GM19023 (cell line): ENCODE data around the gene PDE4D.

Experiments used
- ATAC-seq: cut with Tn5 transposase; IDR thresholded peaks from one replicate; pipeline ENCODE4 v1.9.1; 2021; ENCODE audit warnings: mild to moderate bottlenecking, moderate library complexity; ENCODE audit not compliant: unreplicated experiment

PDE4D gene

DNA sequence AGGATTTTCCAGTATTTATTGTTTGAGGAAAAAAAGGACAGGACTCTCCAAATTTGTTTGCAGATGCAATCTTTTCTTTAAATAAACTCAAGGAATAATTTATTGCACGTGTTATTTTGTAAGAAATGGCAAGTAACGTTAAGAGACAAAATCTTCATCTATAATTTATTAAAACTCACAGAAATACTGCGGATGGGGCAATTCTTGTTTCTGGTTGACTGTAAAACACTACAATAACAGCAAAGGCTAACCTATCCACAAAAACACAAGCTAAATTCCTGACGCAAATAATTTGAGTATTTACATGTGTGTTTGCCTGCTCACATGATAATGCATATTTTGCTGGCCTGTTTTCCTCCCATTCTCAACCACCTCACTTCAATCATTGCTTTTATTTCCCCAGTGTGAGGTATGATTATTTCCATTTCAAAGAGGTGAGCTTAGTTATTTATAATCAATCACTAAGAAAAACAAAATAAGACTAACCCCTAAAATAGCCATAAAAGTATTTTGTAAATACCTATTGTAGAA, 619.4 kb downstream of the PDE4D start:
- ATAC-seq: no peak

DNA sequence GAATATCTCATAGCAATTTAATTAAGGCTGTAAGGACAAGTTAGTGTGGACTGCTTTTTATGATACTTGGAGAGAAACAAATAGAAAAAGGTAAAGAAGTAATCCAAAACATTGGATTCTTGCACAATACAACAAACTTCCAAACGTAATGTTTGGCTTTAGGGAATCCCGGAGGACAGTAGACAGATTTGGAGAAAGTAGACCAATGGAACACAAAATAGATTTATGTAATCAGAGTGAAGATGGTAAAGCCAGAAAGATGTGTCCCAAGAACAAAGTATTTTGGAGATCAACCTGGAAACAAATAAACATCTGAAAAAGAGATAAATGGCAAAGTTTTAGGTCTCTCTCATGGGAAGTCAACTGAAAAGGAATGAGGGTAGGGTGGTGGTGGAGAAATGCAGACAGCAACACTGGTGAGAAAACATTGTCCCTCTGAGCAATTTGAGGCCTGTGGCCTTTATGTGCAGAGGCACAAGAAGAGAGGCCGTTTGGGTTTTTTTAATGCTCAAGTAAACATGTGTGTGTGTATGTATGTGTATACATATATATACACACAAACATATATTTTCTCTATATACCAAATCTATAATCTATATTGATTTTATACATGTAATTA, 620.6 kb downstream of the PDE4D start:
- ATAC-seq: no peak

DNA sequence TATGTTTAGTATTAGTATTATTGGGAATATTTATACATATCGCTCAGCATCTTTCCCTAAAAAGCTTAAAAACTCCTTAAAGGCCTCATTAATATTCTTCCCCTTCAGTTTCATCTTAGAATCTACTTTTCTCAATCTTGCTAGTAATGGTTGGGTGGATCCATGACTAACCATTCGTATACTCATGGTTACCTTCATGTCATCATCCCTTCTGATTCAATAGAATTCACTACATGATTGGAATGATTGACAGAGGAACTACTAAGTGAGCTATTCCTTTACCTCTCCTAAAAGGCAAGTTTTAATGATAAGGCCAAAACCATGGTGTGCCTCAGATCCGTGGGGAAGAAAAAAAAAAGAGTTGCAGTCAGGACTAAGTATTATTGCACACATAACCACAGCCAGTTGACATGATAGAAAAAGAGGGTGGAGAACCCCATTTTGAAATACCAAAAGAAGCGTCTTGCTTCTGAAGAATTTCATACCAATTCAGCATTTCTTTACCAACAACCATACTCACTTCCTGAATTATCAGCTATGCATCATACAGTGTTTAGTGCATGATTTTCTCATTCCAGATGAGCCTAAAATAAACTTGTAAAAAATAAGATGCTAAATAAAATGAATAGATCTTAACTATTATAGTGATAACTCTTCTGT, 624.6 kb downstream of the PDE4D start:
- ATAC-seq: no peak

DNA sequence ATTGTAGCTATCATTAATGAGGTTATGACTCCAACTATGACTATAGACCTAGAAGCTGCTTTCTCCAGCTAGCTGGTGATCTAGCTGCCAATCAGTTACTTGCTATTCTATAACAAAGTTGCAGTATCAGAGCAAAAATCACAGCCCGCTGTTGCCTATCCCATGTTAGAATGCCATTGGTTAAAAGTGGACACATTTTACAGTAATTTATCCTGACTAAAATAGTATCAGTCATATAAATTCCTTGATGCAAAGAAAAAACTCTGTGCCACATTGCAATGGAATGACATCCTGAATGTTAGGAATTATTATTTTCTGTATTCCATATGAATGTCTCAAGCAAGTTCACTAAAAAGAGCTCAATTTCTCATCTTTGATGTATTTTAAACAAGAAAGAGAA, 626.5 kb downstream of the PDE4D start:
- no peak for ATAC-seq

DNA sequence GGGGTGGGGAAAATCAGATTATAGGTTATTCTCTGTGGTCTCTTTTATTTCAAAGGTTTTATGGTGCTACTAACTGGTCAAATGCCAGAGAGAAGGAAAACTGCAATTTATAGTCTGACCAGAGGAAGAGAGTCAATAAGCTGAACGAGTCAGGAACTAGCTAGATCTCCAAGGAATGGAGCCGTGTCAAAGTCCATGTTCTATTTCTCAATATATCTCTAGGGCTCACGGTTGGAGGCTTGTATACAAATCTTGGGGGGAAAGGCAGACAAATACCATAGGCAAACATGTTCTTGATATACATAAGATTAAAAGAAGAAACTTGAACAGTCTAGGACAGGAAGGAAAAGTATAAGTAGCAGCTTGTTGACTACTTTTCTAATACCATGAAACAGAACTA, 627.1 kb downstream of the PDE4D start:
- no peak for ATAC-seq

DNA sequence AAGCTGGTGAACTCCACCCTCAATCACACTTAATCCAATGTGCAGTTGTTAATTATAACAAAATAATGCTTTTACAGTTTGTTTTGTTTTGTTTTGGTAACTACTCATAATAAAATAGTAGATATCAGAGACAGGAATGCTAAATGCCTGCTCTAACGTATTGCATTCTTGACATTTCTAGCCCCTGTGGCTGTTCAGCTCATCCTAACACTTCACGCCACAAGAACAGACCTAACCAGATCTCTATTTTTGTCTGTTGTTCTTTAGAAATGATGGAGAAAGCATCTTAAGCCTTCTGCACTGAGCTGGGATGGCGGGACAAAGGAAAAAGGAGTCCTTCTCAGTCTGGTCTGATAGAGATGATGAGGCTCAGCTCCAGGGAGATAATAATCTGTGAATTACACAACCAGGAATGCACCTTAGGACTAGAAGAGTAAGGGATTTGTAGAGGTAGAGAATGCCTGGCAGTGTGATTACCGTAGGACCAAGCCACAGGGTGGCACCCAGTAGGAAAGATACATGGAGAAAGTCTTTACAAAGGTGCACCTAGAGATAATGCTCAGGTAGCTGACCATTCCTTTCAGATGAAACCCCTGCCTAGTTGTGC, 628.8 kb downstream of the PDE4D start:
- no peak for ATAC-seq

DNA sequence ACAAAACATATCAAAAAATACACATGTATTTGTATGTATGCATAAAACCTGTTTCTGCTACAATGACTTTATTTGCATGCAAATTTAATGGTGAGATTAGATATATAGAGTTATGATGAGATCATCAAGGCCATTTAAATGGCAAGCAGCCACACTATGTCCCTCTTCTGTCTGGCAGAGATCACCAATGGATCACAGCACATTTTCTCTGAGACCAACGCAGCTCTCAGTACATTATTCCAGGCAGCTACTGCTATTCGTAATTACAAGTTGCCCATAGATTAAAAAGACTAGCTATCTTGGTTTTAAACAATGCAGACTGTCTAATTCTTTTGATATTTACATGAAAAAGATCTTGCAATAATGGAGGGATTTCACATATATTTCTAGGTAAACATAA, 629.5 kb downstream of the PDE4D start:
- ATAC-seq: no peak

DNA sequence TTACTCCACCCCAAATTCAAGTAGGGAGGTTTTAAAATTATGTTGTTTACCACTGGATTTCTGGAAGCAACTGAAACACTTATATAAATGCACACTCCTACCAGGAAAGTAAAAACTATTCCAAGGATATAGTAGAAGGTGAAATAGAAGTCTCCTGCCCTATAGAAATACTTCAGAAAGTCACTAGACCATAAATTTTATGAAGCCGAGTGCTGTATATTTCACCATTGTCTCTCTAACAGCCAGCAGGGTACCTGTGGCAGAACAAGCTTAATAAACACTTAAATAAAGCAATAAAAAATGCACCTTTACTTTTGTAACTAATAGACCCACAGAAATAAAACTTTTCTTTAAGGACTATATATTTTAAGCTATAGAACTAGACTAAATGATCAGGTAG, 631.6 kb downstream of the PDE4D start:
- ATAC-seq: no peak

DNA sequence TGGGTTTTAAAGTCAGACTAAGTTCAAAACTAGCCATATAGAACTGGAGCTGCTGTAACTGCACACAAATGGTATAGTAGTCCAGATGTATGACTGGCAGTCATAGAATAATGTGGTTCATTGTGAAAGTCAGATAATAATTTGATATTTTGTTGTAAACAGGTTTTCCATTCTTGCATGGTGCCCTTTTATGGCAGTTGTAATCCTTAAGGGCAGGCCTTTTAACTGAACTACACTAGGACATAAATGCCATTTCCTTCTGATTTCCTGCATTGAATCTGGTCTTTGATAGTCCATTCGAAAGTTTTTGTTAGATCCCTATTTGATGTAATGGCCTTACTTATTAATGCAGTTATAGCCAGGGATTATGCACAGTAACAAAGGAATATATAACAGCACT, 632.6 kb downstream of the PDE4D start:
- no peak for ATAC-seq

DNA sequence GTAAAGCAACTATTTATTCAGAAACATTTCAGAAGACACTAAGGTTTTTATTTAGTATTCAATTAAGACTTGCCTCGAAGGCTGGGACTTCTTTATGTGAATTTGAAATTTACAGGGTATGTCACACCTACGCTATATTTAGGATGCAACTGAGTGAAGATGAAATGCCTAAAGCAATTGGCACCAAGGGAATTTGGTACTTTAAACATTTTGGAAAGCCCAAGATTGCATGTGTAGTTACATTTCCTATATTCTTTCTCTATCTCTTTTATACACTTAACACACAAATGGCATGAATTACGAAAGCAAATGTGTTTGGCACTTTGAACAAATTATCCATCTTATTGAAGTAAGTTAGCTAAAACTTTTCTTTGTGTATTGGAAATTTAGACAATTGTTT, 633.3 kb downstream of the PDE4D start:
- ATAC-seq: no peak

DNA sequence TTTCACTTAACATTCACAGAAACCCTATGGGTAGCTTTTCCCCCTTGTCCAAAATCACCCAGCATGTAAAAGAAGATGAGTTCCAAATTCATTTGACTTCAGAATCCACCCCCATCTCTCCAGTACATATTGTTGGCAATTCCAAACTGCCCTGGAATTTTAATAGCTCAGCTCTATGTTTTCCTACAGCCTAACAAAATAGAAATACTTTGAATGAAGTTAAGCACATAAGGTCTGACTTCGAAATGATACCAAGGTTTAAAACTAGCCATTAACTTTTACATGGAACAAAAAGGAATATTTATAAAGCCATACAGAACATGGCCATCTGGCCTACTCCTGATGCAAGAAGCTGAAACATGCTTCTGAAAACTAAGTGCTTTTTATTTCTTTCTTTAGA, 634.3 kb downstream of the PDE4D start:
- no peak for ATAC-seq

DNA sequence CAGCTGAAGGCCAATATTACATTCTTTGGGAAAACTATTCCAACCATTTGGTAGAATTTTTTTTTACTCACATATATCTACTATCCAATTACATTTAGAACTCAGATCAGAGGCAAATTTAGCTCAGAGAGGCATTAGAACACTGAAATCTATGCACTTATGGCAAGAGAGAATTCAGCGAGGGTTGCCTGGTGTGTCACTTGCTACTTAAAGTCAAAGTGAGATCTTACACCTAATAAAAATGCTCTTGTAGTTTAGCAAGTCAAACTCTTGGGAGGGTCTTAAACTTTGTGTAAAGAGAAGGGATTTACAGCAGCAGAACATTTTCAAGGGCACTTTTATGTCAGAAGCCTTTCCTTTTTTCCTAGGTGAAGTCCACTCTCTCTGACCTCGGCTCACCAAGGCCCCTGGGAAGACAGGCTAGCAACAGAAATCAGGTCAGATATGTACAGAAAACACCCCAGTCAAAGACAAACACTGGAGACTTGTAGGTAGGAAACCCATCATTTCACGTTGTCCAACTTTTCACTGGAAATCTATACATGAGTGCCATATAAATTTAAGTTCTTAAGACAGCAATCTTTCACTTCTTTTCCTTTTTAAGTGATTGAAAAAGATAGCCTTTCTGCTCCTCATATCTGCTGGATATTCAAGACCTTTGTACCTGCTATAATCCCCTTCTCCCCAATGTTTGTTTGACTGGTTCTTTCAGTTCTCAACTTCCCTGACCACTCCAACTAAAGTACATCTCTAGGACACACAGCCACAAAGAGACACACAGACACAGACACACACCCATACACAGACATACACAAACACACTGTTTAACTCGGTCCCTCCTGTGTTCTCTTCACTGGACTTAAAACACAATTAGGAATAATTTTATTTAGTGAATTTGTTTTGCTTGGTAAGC, 635.8 kb downstream of the PDE4D start:
- no peak for ATAC-seq

DNA sequence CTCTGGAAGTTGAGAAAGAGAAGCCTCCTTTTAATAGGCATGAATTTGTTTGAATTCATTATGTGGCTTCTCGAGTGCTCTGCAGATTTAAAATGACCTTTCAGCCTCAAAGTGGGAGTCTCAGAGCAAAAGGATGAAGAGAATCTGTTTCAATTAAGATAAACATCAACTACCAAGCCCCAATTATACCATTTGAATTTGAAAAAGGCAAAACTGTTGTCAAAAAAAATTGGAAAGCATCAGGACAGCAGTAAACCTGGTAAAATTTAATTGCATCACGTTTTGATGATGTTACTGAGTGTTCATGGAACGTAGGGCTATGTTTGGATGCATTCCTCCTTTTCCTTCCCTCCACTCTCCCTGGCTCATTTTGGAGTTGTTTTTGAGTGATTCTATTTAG, 637.2 kb downstream of the PDE4D start:
- ATAC-seq: no peak

DNA sequence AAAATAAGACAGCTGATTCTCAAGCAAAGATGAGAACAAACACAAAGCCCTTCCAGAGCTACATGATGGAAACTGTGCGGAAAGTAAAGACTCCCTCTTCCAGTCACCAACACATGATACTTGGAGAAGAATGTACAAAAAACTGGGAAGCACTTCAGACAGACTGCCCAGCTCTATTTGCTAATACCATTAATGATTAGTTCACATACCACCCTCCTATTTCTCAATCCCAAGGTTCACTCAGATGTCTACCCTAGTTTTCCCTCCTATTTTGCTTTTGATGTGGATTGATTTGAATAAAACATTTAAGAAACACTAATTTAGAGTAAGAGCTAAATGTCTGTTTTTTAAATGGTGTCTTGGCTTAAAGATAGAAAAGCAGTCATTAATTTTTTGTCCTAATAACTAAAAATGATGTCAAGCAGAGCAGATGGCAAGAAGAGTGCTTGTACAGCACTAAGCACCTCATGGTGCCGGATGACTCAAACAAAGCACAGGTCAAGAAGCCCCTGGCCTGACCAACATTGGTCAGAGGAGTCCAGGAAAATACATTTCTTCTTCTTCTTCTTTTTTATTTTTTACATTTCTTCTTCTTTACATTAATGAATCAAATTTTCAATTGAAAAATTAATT, 639.4 kb downstream of the PDE4D start:
- ATAC-seq: no peak

DNA sequence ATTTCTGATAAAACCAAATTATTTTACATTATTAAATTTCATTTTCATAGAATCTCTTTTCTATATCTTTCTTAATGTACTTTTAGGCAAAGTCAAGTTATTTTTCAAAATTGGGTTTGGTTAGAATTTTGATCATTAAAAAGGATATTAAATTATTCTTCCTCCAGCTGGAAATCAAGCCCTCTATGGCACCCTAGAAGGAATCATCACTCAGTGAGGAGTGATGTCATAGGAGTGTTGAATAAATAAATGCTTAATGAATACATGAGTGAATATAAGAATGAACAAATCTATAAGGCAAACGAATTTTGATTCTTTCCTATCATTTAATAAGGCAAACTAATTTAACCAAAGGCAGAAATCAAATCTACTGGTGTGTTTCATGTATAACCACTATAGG, 639.9 kb downstream of the PDE4D start:
- no peak for ATAC-seq

DNA sequence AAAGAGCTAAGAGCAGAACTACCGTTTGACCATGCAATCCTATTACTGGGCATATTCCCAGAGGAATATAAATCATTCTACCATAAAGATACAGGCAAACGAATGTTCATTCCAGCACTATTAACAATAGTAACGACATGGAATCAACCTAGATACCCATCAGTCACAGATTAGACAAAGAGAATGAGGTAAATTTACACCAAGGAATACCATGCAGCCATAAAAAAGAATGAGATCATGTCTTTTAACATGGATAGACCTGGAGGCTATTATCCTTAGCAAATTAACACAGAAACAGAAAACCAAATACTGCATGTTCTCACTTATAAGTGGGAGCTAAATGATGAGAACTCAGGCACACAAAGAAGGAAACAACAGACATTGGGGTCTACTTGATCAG, 641.9 kb downstream of the PDE4D start:
- no peak for ATAC-seq

DNA sequence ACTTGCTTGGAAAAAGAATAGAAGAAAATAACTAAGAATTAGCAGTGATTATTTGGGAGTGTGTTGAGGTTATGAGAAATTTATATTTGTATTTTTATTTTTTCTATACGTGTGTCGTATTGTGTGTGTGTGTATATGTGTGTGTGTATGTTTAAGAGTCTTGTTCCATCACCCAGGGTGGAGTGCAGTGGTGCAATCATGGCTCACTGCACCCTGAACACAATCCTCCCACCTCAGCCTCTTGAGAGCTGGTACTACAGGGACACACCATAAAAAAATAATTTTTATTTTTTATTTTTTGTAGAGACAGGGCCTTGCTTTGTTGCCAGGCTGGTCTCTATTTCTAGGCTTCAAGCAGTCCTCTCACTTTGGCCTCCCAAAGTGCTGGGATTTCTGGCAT, 643.8 kb downstream of the PDE4D start:
- no peak for ATAC-seq

DNA sequence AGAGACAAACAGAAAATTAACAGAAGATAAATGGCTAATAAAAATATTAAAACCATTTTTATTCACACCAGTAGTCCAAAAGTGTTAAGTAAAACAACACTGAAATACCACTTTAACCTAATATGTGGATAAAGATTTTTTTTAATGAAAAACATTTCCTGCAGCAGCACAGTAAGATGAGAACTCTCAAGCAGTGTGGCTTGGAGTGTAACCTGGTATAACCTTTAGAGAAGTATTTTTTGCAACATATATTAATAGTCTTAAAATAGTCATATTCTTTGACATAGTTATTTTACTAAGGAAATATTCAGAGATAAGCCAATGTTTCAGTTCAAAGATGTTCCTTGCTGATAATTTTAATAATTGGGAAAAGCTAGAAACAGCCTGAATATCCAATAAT, 644.4 kb downstream of the PDE4D start:
- no peak for ATAC-seq

DNA sequence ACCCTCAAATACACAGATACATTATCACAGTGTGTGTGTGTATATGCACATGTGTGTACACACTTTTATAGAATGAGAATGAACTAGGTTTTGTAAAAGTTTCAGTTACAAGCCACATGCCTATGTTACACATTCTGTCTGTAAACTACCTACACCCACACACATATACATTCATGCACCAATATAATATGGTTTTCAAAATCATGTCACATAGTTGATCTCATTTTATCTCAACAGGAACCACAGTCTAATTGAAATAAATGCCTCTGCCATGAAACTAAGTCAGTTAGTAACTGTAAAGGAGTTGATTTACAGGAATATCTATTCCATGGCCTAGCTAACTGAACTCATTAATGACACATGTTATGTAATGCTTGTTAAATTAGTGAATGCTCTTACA, 646.6 kb downstream of the PDE4D start:
- no peak for ATAC-seq

DNA sequence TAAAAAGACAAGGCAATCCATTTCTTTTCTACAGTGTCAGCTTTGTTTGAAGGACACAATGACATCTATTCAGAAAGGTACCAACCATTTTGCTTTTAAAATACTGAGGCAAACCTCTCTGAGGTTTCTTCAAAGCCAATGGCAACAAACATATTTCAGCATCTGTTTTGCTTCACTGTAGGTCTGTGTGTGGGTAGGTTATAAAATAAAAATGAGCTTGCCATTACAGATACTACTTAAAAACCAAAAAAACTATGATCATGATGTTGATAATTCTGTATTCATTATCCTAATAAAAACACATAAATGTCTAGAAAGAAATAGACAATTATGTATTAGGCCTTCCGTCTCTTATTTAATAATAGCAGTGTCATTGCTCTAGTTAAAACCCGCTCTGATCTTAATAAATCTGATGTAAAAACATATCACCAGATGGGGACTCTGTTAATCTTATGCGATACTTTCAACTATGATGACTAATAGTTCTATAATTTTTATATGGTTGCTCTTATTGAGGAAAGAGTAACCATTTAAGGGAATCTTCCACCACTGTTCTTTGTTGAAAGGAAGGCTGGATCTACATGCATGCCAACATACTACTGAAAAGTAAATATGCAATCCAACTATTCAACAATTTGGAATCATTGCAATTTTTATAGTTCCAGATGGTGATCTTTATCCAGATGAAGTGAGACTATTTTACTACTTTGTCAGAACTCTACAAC, 647.2 kb downstream of the PDE4D start:
- no peak for ATAC-seq
